Ishikawa (cell line): ENCODE measurements around the gene SREBF1.

ENCODE experiments used
- CEBPB ChIP-seq: IDR thresholded peaks from 2 replicates; pipeline ENCODE4 v1.6.1; 2012
- EP300 ChIP-seq: IDR thresholded peaks from 2 replicates; pipeline ENCODE4 v1.6.1; 2012; ENCODE audit warnings: borderline replicate concordance
- FOXM1 ChIP-seq: IDR thresholded peaks from 2 replicates; pipeline ENCODE4 v1.6.1; 2012; ENCODE audit warnings: low read depth, borderline replicate concordance
- RAD21 ChIP-seq: IDR thresholded peaks from 2 replicates; pipeline ENCODE4 v1.6.1; 2012; ENCODE audit warnings: low read depth
- TAF1 ChIP-seq: IDR thresholded peaks from 2 replicates; pipeline ENCODE4 v1.6.1; 2012; ENCODE audit warnings: low read depth, mild to moderate bottlenecking
- YY1 ChIP-seq: IDR thresholded peaks from 2 replicates; pipeline ENCODE4 v1.6.1; 2012; ENCODE audit warnings: low read depth
- TF ChIP-seq, protein P1 (sequence below): IDR thresholded peaks from 2 replicates; pipeline ENCODE4 v1.6.1; 2012
- TF ChIP-seq, protein P2 (sequence below): IDR thresholded peaks from 2 replicates; pipeline ENCODE4 v1.6.1; 2012

DNA sequence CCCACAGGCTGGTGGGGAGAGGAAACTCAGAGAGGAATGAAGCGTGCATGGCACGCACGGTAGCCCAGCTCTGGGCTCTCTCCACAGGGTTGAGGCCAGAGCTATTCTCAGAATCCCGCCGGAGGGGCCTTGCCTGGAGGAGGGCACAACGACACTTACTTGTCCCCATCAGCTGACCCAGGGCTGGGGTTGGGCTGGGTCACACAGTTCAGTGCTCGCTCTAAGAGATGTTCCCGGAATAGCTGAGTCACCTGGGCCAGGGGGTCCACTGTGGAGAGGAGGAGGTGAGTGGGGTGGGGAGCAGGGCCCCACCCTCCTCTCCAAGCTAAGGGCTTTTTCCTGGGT lies 21.8 kb downstream of the SREBF1 start:
- TF ChIP-seq RAD21, result no peak
- no peak for TF ChIP-seq CEBPB
- TF ChIP-seq YY1, result no peak
- TF ChIP-seq, protein P1, sequence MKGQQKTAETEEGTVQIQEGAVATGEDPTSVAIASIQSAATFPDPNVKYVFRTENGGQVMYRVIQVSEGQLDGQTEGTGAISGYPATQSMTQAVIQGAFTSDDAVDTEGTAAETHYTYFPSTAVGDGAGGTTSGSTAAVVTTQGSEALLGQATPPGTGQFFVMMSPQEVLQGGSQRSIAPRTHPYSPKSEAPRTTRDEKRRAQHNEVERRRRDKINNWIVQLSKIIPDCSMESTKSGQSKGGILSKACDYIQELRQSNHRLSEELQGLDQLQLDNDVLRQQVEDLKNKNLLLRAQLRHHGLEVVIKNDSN, result no peak
- TF ChIP-seq EP300, result no peak
- TF ChIP-seq, protein P2, sequence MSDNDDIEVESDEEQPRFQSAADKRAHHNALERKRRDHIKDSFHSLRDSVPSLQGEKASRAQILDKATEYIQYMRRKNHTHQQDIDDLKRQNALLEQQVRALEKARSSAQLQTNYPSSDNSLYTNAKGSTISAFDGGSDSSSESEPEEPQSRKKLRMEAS, result no peak
- no peak for TF ChIP-seq FOXM1
- TF ChIP-seq TAF1, result no peak
